RPMI7951 (cell line): Measurements from ENCODE around the gene PCNX3. TPM values are rescaled to one million over a fixed set of nuclear protein-coding genes. Genes with fewer than 3 reads are reported as not detected.
A peak's percentile ranks its signal among the peaks of the same experiment; 100 is the strongest.

Experiments used
- DNase-seq: peaks from one replicate; pipeline ENCODE4 v3.0.0-alpha.2; 2012; ENCODE audit warnings: low read depth
- total RNA-seq: library from RNA; depleted of rRNA; stranded (reverse); fragments of >200 nt; shearing (Covaris generic); gene quantifications from 2 replicates; pipeline ENCODE4 v1.2.3, GENCODE V29; 2014

PCNX3 gene
- total RNA-seq, 1 experiment from 2014 or later, result 9.1 TPM

- no peak for DNase-seq
Observed at GRCh38 chr11:65639623-65640482, 24.3 kb downstream of the PCNX3 start.

GRCh38 chr11:65640483-65641296, 25.1 kb downstream of the PCNX3 start:
- no peak for DNase-seq

DNA sequence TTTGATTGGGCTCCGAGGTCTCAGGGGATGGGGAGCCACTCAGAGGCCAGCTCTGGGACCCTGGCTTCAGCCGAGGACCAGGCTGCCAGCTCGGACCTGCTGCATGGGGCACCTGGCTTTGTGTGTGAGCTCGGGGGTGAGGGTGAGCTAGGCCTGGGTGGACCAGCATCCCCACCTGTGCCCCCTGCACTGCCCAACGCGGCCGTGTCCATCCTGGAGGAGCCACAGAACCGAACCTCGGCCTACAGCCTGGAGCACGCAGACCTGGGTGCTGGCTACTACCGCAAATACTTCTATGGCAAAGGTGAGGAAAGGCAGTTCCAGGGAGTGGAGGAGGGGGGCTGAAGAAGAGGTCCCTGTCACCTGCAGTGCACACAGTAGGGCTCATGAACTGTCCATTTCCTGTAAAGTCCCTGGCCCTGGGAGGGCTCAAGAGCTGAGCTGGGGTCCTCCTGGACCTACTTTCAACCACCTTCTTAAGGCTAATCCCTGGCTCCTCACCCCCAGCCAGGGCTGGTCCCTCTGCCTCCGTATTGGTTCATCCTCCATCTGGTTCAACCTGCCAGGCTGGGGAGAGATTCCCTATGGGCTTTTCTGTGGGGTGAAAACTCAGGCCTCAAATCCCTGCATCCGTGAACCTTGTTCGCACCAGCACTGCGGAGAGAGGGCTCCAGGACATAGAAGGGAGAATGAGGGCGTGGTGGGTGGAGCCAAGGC, 25.9 kb downstream of the PCNX3 start:
- DNase-seq, result no peak

GRCh38 chr11:65642014-65642671, 26.6 kb downstream of the PCNX3 start:
- DNase-seq, result no peak

- no peak for DNase-seq
Observed at GRCh38 chr11:65643971-65644370, 28.4 kb downstream of the PCNX3 start.

- no peak for DNase-seq
Observed at GRCh38 chr11:65644837-65645236, 29.3 kb downstream of the PCNX3 start.

- no peak for DNase-seq
Observed at GRCh38 chr11:65645710-65646109, 30.1 kb downstream of the PCNX3 start.

GRCh38 chr11:65646288-65646957, 30.8 kb downstream of the PCNX3 start:
- no peak for DNase-seq

DNA sequence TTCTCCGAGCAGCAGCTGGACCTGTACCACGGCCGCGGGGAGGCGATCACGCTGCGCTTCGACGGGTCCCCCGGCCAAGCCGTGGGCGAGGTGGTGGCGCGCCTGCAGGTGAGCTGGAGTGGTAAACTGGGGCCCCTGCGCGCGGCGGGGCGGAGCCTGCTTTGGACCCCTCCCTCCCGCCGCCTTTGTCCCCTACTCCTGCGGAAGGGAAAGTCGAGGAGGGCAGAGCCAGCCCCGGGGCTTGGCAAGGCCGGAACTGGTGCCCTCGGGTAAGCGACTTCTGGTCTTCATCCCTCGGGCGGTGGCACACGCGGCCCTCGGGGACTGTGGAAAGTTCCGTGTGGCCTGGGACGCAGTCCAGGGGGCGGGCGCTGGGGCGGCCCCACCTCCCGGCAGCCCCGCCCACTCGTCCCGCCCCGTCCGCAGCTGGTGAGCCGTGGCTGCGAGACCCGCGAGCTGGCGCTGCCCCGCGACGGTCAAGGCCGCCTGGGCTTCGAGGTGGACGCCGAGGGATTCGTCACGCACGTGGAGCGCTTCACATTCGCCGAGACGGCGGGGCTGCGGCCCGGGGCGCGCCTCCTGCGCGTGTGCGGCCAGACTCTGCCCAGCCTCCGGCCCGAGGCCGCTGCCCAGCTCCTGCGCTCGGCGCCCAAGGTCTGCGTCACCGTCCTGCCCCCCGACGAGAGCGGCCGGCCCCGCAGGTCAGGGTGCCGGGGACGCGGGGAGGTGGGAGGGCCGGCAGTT, 31.6 kb downstream of the PCNX3 start:
- peak; percentile 37 for DNase-seq

- DNase-seq, result no peak
Observed at GRCh38 chr11:65648997-65649493, 33.5 kb downstream of the PCNX3 start.

- DNase-seq, result no peak
Observed at GRCh38 chr11:65649656-65650546, 34.3 kb downstream of the PCNX3 start.

DNA sequence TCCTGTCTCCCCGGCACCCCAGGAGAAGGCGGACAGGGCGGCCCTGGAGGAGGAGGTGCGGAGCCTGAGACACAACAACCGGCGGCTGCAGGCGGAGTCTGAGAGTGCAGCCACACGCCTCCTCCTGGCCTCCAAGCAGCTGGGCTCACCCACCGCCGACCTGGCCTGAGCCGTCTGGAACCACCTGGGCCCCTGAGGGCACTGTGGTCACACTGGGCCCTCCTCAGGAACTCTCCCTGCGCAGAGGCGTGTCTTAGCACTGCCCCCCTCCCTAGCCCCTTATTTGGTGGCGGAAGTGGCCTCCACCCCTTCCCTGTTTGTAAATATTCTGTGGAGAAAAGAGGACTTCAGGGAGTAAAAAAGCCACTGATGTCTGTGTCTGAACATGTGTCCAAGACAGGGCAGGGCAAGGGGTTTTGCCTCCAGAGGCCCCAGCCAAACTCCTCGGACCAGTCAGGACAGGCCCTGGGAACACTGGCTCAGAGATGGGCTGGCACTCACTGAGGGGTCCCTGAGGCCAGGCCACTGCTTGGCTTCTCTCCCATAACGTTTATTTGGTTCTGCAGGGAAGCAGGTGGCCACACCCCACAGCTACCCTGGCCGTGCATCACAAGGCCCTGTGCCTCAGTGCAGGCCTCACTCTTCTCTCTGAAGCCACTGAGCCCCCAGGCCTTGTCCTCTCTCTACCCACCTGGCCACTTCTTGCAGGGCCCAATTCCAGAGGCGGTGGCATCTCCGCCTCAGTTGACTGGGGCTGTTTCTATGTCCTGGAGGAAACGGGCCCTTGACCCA, 35.2 kb downstream of the PCNX3 start:
- DNase-seq, result no peak

DNA sequence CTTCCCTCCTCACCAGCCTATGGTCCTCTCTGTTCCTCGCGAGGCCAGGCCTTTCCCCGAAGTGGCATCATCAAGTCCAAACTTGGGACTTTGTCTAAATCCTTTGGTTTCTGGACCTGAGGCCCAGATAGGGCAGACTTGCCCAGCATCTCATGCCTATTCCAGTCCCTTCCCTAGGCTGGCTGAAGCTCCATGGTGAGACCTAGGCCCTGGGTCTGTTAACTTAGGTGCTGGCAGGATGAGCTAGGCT, 35.7 kb downstream of the PCNX3 start:
- no peak for DNase-seq

DNA sequence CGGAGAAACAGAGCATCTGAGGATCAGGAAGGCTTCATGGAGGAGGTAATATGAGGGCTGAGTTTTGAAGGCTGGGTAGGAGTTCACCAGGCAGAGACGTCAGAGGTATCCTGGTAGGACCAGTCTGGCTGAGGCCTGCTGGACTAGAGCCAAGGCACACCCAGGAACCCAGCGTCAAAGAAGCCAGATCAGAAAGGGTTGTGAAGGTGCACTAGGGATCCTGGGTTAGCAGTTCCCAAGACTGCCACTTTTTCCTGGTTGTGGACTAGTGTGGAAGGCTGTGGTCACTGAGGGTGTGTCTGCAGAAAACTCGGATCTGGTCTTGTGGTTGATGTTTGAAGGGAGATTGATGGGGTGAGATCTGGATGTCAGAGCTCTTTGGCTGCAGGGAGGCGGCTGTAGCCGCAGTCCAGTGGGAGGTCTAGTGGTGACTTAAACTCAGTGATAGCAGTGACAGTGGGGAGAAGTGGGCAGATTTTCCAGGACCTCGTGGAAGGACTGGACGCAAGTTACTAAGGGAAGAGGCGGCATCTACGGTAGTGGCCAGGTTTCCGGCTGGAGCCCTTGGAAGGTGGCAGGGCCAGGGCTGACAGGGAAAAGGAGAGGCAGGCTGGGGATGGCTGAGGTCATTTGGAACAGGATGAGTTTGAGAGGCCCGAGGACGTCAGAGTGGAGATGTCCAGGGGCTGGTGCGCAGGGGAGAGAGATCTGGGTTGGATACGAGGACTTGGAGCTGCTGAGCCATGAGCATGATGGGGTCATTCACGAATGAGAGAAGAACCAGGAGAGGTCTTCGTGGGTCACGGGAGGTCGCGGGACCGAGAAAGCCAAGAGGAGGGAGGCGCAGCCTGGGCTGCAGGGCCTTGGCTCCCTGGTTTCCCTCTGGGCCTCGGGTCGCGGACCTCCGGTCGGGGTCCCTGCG, 36.3 kb downstream of the PCNX3 start:
- peak; percentile 16 for DNase-seq

DNA sequence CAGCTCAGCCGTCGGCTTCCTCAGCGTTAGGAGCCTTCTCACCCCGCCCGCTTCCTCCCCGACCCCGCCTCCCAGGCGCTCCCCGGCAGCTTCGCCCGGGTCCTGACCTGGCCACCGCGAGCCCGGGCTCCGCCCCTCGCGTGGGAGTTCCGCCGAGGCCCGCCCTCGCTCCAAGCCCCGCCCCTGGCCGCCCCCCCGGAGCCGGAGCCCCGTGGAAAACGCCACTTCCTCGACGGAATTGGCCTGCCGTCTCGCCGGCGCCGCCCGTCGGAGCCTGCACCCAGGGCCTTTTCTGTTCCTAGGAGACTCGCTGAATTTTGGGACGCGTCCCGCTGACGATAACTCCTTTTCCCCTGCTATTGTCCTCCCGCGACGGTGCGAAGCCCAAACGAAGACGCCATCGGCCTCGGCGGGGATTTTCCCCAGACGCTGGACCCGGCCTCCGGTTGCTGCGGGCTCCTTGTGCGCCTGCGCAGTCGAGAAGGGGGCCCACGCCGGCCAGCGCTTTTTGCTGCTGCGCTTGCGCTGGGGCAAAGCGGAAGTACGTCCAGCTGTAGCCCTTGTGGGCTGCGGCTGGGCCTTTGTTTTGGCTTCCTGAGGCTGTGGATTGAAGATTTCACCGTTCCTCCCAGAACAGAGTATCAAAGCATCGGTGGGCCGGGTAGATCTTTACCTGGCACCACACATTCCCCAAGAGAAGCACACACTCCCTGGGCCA, 37.1 kb downstream of the PCNX3 start:
- peak; percentile 92 for DNase-seq

- no peak for DNase-seq
Observed at GRCh38 chr11:65653229-65654225, 38.0 kb downstream of the PCNX3 start.
